ENCODE data around the gene RGL2. TPM values are rescaled to one million over a fixed set of nuclear protein-coding genes. Genes with fewer than 3 reads are reported as not detected.

The RGL2 gene
- polyA plus RNA-seq, 1 of the 3 experiments (the other 2 are of a cell fraction) = 59.4 TPM

GRCh38 chr6:33323623-33323948 lies 24.8 kb upstream of the RGL2 start:
- POLR2A ChIA-PET = interaction anchor here (0.6 to 1.1 kb wide), 3 partner anchors 20 to 354 kb away, joined by 3 read pairs; no protein-coding TSS in a partner anchor

DNA sequence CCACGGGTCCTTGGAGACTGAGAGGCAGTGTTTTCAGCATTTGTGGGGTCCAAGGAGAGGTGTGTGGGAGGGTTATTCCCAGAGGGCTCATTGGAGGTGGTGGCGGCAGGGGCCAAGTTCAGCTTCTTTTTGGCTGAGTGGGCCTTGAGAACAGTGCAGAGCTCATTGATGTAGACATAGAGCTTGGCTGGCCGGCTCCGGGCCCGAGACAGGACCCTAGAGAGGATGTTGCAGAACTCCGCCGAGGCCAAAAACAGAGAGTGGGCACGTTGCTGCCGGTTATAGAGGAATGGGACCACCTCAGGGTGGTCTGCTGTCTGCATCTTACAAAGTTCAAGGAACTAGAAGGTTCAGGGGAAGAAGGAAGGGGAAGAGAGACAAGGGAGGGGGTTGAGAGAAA lies 22.5 kb upstream of the RGL2 start:
- H3K36me3 ChIP-seq (replicated peaks in 1 of 2; ENCODE audit: control insufficient read depth in 1 of 2, insufficient read depth in 2 of 2, low read length in 1 of 2) = peaks cover 19 to 27% of the 10 kb centered on the region in 2 experiments
- H3K79me2 ChIP-seq (ENCODE audit: insufficient read depth) = peaks cover 44% of the 10 kb centered on the region
- TF ChIP-seq TCF12 (IDR thresholded peaks at IDR 0.05) = no peak
- no peak for TF ChIP-seq FOXM1 (IDR thresholded peaks at IDR 0.05; ENCODE audit: low read depth)
- no peak for TF ChIP-seq MXI1 (IDR thresholded peaks at IDR 0.05; ENCODE audit: low read depth, low read length)
- TF ChIP-seq NFIC (IDR thresholded peaks at IDR 0.05; ENCODE audit: borderline replicate concordance) = no peak
- no peak for TF ChIP-seq GABPA (IDR thresholded peaks at IDR 0.05; ENCODE audit: low read depth)
- TF ChIP-seq ZBTB33 (IDR thresholded peaks at IDR 0.05; ENCODE audit: borderline replicate concordance, low read depth) = no peak
- TF ChIP-seq RCOR1 (IDR thresholded peaks at IDR 0.05; ENCODE audit: low read length) = no peak
- no peak for TF ChIP-seq TAF1 (IDR thresholded peaks at IDR 0.05; ENCODE audit: borderline replicate concordance, low read depth, low read length)
- TF ChIP-seq ELF1 (IDR thresholded peaks at IDR 0.05) = no peak
- no peak for TF ChIP-seq GATA2 (CRISPR knock-in tag; IDR thresholded peaks at IDR 0.05)
- TF ChIP-seq JUND (IDR thresholded peaks at IDR 0.05) = no peak
- TF ChIP-seq RXRA (IDR thresholded peaks at IDR 0.05; ENCODE audit: borderline replicate concordance, low read depth) = no peak
- no peak for TF ChIP-seq FOSL2 (IDR thresholded peaks at IDR 0.05; ENCODE audit: borderline replicate concordance, low read depth)
- ChIA-PET POLR2A (interaction anchor here (0.7 to 0.8 kb wide), 2 partner anchors 44 to 49 kb away, joined by 3 to 4 read pairs; partner anchors contain the start of genes B3GALT4 and RPS18), CTCF (interaction anchor here (0.6 to 4.5 kb wide), 3 partner anchors 24 to 379 kb away, joined by 3 to 16 read pairs (median 3); no protein-coding TSS in a partner anchor)
- H2AFZ ChIP-seq (ENCODE audit: low read depth) = no peak overlapping the region
- H3K27ac ChIP-seq (ENCODE audit: low read depth in 2 of 2, low read length in 1 of 2) = peak overlapping the region; percentile 88 to 97
- peaks cover 52% of the 10 kb centered on the region for H3F3A ChIP-seq (replicated peaks; ENCODE audit: insufficient read depth)
- no peaks in the 10 kb centered on the region for H4K20me1 ChIP-seq (ENCODE audit: insufficient read depth)
- H3K9ac ChIP-seq = peak overlapping the region; percentile 87; the same call in 1 of the 2 replicates
- H3K4me1 ChIP-seq (ENCODE audit: control insufficient read depth in 1 of 2, insufficient read depth in 2 of 2, low read depth in 1 of 2, low read length in 1 of 2) = peaks cover 35 to 51% of the 10 kb centered on the region in 2 experiments; a peak in 3 of 4 replicates
- WGBS (ENCODE audit: low lambda C conversion rate) = 52% methylated on average over 8 of the region's 9 CpGs
- no peaks in the 10 kb centered on the region for H3K9me3 ChIP-seq
- H3K9me2 ChIP-seq = no peaks in the 10 kb centered on the region
- no peaks in the 10 kb centered on the region for H3K27me3 ChIP-seq (ENCODE audit: insufficient read depth)
- H3K4me2 ChIP-seq = peak overlapping the region; percentile 99
- DNase-seq = no peak
- H3K4me3 ChIP-seq (ENCODE audit: low read depth in 2 of 2, low read length in 1 of 2) = peak overlapping the region; percentile 79 to 91

More at GRCh38 chr6:33323623-33323948, 24.8 kb upstream of the RGL2 start:
- Histone ChIP-seq H3K9me3 (no peaks in the 10 kb centered on the region), H3F3A (replicated peaks; ENCODE audit: insufficient read depth) (peaks cover 38% of the 10 kb centered on the region), H4K20me1 (ENCODE audit: insufficient read depth) (no peaks in the 10 kb centered on the region), H3K4me3 (ENCODE audit: low read depth in 2 of 2, low read length in 1 of 2) (peak overlapping the region; percentile 79 to 91), H2AFZ (ENCODE audit: low read depth) (peak overlapping the region; percentile 97), H3K27ac (ENCODE audit: low read depth in 2 of 2, low read length in 1 of 2) (peak overlapping the region; percentile 88 to 97), H3K79me2 (ENCODE audit: insufficient read depth) (peaks cover 40% of the 10 kb centered on the region), H3K27me3 (ENCODE audit: insufficient read depth) (no peaks in the 10 kb centered on the region), H3K36me3 (replicated peaks in 1 of 2; ENCODE audit: control insufficient read depth in 1 of 2, insufficient read depth in 2 of 2, low read length in 1 of 2) (peaks cover 18 to 26% of the 10 kb centered on the region in 2 experiments), H3K4me2 (peak overlapping the region; percentile 99), H3K9me2 (no peaks in the 10 kb centered on the region), H3K4me1 (ENCODE audit: control insufficient read depth in 1 of 2, insufficient read depth in 2 of 2, low read depth in 1 of 2, low read length in 1 of 2) (peaks cover 30 to 40% of the 10 kb centered on the region in 2 experiments; a peak in 3 of 4 replicates), H3K9ac (peak overlapping the region; percentile 87; the same call in 1 of the 2 replicates)
- peak; percentile 70 for DNase-seq
- CTCF ChIA-PET = no interaction called here
- TF ChIP-seq ZBTB33 (IDR thresholded peaks at IDR 0.05; ENCODE audit: borderline replicate concordance, low read depth) (no peak), RAD21 (IDR thresholded peaks at IDR 0.05; ENCODE audit: low read length) (peak; percentile 41)
- WGBS (ENCODE audit: low lambda C conversion rate) = 6% methylated on average over 12 of the region's 12 CpGs
